HEK293 (cell line): ENCODE data around the gene SUDS3.

ENCODE experiments used
- CTCF ChIA-PET: fragments of 350-600 bp; formaldehyde crosslinking; extraction: SDS; loops from one replicate; lab custom pipeline; 2021; ENCODE audit warnings: antibody characterized with exemption; lab: Yijun Ruan, JAX
- POLR2A ChIA-PET: fragments of 300-600 bp; formaldehyde crosslinking; extraction: SDS; loops from one replicate; lab custom pipeline; 2020; ENCODE audit warnings: antibody characterized with exemption, inconsistent platforms; lab: Yijun Ruan, JAX
- H3K27ac ChIP-seq: fragments of 200-500 bp; sonication (Bioruptor generic); 2 replicates; pipeline ENCODE4 v1.5.1; 2014; ENCODE audit warnings: low read depth, low read length, control low read depth, inconsistent platforms; ENCODE audit errors: extremely low read depth
- H3K36me3 ChIP-seq, 2 experiments: fragments of 200-500 bp in 1 of 2; sonication (Bioruptor generic) in 1 of 2; 1 replicate in 1 of 2; 2 replicates in 1 of 2; pipeline ENCODE4 v1.5.1; 2014 to 2017; ENCODE audit warnings: inconsistent platforms in 2 of 2, low read length in 2 of 2; ENCODE audit not compliant: control insufficient read depth in 2 of 2, insufficient read depth in 1 of 2
- H3K4me1 ChIP-seq: fragments of 200-500 bp; sonication (Bioruptor generic); 2 replicates; pipeline ENCODE4 v1.5.1; 2014; ENCODE audit warnings: mild to moderate bottlenecking, low read length, inconsistent platforms; ENCODE audit not compliant: control insufficient read depth, insufficient read depth
- H3K4me3 ChIP-seq: 2 replicates; pipeline ENCODE4 v1.5.1; 2011; ENCODE audit warnings: low read depth, mild to moderate bottlenecking, control low read depth, low read length, moderate library complexity
- H3K9me3 ChIP-seq: fragments of 200-500 bp; sonication (Bioruptor generic); 2 replicates; pipeline ENCODE4 v1.5.1; 2014; ENCODE audit warnings: low read depth, low read length, inconsistent platforms; ENCODE audit not compliant: control insufficient read depth, insufficient read depth
- EGR2 ChIP-seq: fragments of 450-650 bp; formaldehyde crosslinking; IDR thresholded peaks from 2 replicates; pipeline ENCODE4 v1.5.1; 2016; ENCODE audit warnings: low read depth, missing biosample characterization, missing genetic modification characterization
- GLI4 ChIP-seq: fragments of 450-650 bp; formaldehyde crosslinking; IDR thresholded peaks from 2 replicates; pipeline ENCODE4 v1.5.1; 2016; ENCODE audit warnings: missing biosample characterization, missing genetic modification characterization
- KLF17 ChIP-seq: fragments of 450-650 bp; formaldehyde crosslinking; IDR thresholded peaks from 2 replicates; pipeline ENCODE4 v1.5.1; 2016; ENCODE audit warnings: missing biosample characterization, missing genetic modification characterization
- KLF7 ChIP-seq: fragments of 450-650 bp; formaldehyde crosslinking; IDR thresholded peaks from 2 replicates; pipeline ENCODE4 v1.5.1; 2016; ENCODE audit warnings: missing biosample characterization, missing genetic modification characterization, borderline replicate concordance
- PRDM2 ChIP-seq: fragments of 450-650 bp; formaldehyde crosslinking; IDR thresholded peaks from 2 replicates; pipeline ENCODE4 v1.5.1; 2016; ENCODE audit warnings: missing biosample characterization, missing genetic modification characterization, borderline replicate concordance
- PRDM4 ChIP-seq: fragments of 450-650 bp; formaldehyde crosslinking; IDR thresholded peaks from 2 replicates; pipeline ENCODE4 v1.5.1; 2017; ENCODE audit warnings: missing biosample characterization, missing genetic modification characterization
- ZIC2 ChIP-seq: fragments of 450-650 bp; formaldehyde crosslinking; IDR thresholded peaks from 2 replicates; pipeline ENCODE4 v1.5.1; 2016; ENCODE audit warnings: missing biosample characterization, missing genetic modification characterization
- ZNF133 ChIP-seq: fragments of 450-650 bp; formaldehyde crosslinking; IDR thresholded peaks from 2 replicates; pipeline ENCODE4 v1.5.1; 2016; ENCODE audit warnings: missing biosample characterization, missing genetic modification characterization
- ZNF211 ChIP-seq: fragments of 450-650 bp; formaldehyde crosslinking; IDR thresholded peaks from 2 replicates; pipeline ENCODE4 v1.5.1; 2016; ENCODE audit warnings: low read depth, missing biosample characterization, missing genetic modification characterization
- ZNF223 ChIP-seq: fragments of 450-650 bp; formaldehyde crosslinking; IDR thresholded peaks from 2 replicates; pipeline ENCODE4 v1.5.1; 2016; ENCODE audit warnings: missing biosample characterization, missing genetic modification characterization
- ZNF24 ChIP-seq: fragments of 450-650 bp; formaldehyde crosslinking; IDR thresholded peaks from 2 replicates; pipeline ENCODE4 v1.5.1; 2016; ENCODE audit warnings: missing biosample characterization, missing genetic modification characterization
- ZNF292 ChIP-seq: fragments of 450-650 bp; formaldehyde crosslinking; IDR thresholded peaks from 2 replicates; pipeline ENCODE4 v1.5.1; 2016; ENCODE audit warnings: low read depth, missing biosample characterization, missing genetic modification characterization, borderline replicate concordance
- ZNF426 ChIP-seq: fragments of 450-650 bp; formaldehyde crosslinking; IDR thresholded peaks from 2 replicates; pipeline ENCODE4 v1.5.1; 2017; ENCODE audit warnings: missing biosample characterization, missing genetic modification characterization, mild to moderate bottlenecking, inconsistent platforms, moderate library complexity
- ZNF473 ChIP-seq: fragments of 450-650 bp; formaldehyde crosslinking; IDR thresholded peaks from 2 replicates; pipeline ENCODE4 v1.5.1; 2017; ENCODE audit warnings: missing biosample characterization, missing genetic modification characterization
- ZNF621 ChIP-seq: fragments of 450-650 bp; formaldehyde crosslinking; IDR thresholded peaks from 2 replicates; pipeline ENCODE4 v1.5.1; 2017; ENCODE audit warnings: missing biosample characterization, missing genetic modification characterization
- ZNF624 ChIP-seq: fragments of 450-650 bp; formaldehyde crosslinking; IDR thresholded peaks from 2 replicates; pipeline ENCODE4 v1.5.1; 2017; ENCODE audit warnings: missing biosample characterization, missing genetic modification characterization
- ZNF639 ChIP-seq: fragments of 450-650 bp; formaldehyde crosslinking; IDR thresholded peaks from 2 replicates; pipeline ENCODE4 v1.5.1; 2016; ENCODE audit warnings: missing biosample characterization, missing genetic modification characterization
- ZSCAN16 ChIP-seq: fragments of 450-650 bp; formaldehyde crosslinking; IDR thresholded peaks from 2 replicates; pipeline ENCODE4 v1.5.1; 2016; ENCODE audit warnings: missing biosample characterization, missing genetic modification characterization
- ZSCAN18 ChIP-seq: fragments of 450-650 bp; formaldehyde crosslinking; IDR thresholded peaks from 2 replicates; pipeline ENCODE4 v1.5.1; 2016; ENCODE audit warnings: missing biosample characterization, missing genetic modification characterization
- ZSCAN30 ChIP-seq: fragments of 450-650 bp; IDR thresholded peaks from 2 replicates; pipeline ENCODE4 v1.5.1; 2018; ENCODE audit warnings: missing biosample characterization, mild to moderate bottlenecking, missing genetic modification characterization, moderate library complexity
- ZSCAN5A ChIP-seq: fragments of 450-650 bp; formaldehyde crosslinking; IDR thresholded peaks from 2 replicates; pipeline ENCODE4 v1.5.1; 2016; ENCODE audit warnings: missing biosample characterization, missing genetic modification characterization

Gene SUDS3

GRCh38 chr12:118429688-118430383, 53.5 kb downstream of the SUDS3 start:
- H3K9me3 ChIP-seq = no peaks in the 10 kb centered on the region
- H3K4me1 ChIP-seq = no peaks in the 10 kb centered on the region
- TF ChIP-seq ZSCAN5A (no peak), ZNF292 (tag by site-specific recombination) (no peak), KLF17 (tag by site-specific recombination) (no peak), ZNF223 (tag by site-specific recombination) (no peak), ZNF624 (tag by site-specific recombination) (no peak), ZNF133 (tag by site-specific recombination) (no peak), EGR2 (tag by site-specific recombination) (no peak), ZIC2 (tag by site-specific recombination) (no peak), PRDM4 (tag by site-specific recombination) (no peak), GLI4 (no peak), ZSCAN18 (tag by site-specific recombination) (no peak), ZNF639 (tag by site-specific recombination) (no peak), ZSCAN30 (tag by site-specific recombination) (no peak), ZNF24 (tag by site-specific recombination) (no peak), KLF7 (tag by site-specific recombination) (no peak), ZNF621 (tag by site-specific recombination) (no peak)
- TF ChIP-seq, all 188 proteins: peak for 0
- no peak overlapping the region for H3K4me3 ChIP-seq
- H3K36me3 ChIP-seq = no peaks in the 10 kb centered on the region
- ChIA-PET POLR2A (no interaction called here), CTCF (interaction anchor here (0.6 kb wide), 1 partner anchor 268 kb away, joined by 3 read pairs; no protein-coding TSS in a partner anchor)
- H3K27ac ChIP-seq = no peak overlapping the region

GRCh38 chr12:118430516-118430915, 54.2 kb downstream of the SUDS3 start:
- no peak overlapping the region for H3K4me3 ChIP-seq
- ChIA-PET CTCF (no interaction called here), POLR2A (no interaction called here)
- H3K36me3 ChIP-seq = no peaks in the 10 kb centered on the region
- H3K9me3 ChIP-seq = no peaks in the 10 kb centered on the region
- H3K27ac ChIP-seq = no peak overlapping the region
- no peaks in the 10 kb centered on the region for H3K4me1 ChIP-seq
- TF ChIP-seq PRDM2 (tag by site-specific recombination) (no peak), ZSCAN16 (tag by site-specific recombination) (no peak), ZNF426 (tag by site-specific recombination) (no peak), ZNF473 (tag by site-specific recombination) (no peak), ZNF211 (tag by site-specific recombination) (no peak)
